ENCODE results near the gene IQCH.

Gene IQCH

GRCh38 chr15:67384761-67385160, 130.2 kb downstream of the IQCH start:
- Histone ChIP-seq H3K27ac (ENCODE audit: low read depth, low read length) (no peak overlapping the region), H3K36me3 (ENCODE audit: insufficient read depth, low read length) (no peaks in the 10 kb centered on the region), H3K27me3 (ENCODE audit: control insufficient read depth in 1 of 2, insufficient read depth in 2 of 2, low read length in 2 of 2) (no peaks in the 10 kb centered on the region), H3K4me3 (ENCODE audit: low read depth in 1 of 2, low read length in 2 of 2) (no peak overlapping the region), H3K9me3 (ENCODE audit: low read length) (no peaks in the 10 kb centered on the region), H3K9ac (ENCODE audit: low read length) (no peak overlapping the region), H3K4me1 (ENCODE audit: insufficient read depth, low read length) (no peaks in the 10 kb centered on the region)

- Histone ChIP-seq H3K9me3 (ENCODE audit: low read length) (no peaks in the 10 kb centered on the region), H3K36me3 (ENCODE audit: insufficient read depth, low read length) (no peaks in the 10 kb centered on the region), H3K4me1 (ENCODE audit: insufficient read depth, low read length) (no peaks in the 10 kb centered on the region), H3K4me3 (ENCODE audit: low read depth in 1 of 2, low read length in 2 of 2) (no peak overlapping the region), H3K9ac (ENCODE audit: low read length) (no peak overlapping the region), H3K27me3 (ENCODE audit: control insufficient read depth in 1 of 2, insufficient read depth in 2 of 2, low read length in 2 of 2) (no peaks in the 10 kb centered on the region), H3K27ac (ENCODE audit: low read depth, low read length) (no peak overlapping the region)
Measured at GRCh38 chr15:67385971-67386370, 131.4 kb downstream of the IQCH start.

GRCh38 chr15:67386947-67387346, 132.4 kb downstream of the IQCH start:
- no peaks in the 10 kb centered on the region for H3K27me3 ChIP-seq (ENCODE audit: control insufficient read depth in 1 of 2, insufficient read depth in 2 of 2, low read length in 2 of 2)
- H3K4me1 ChIP-seq (ENCODE audit: insufficient read depth, low read length), result no peaks in the 10 kb centered on the region
- no peak overlapping the region for H3K9ac ChIP-seq (ENCODE audit: low read length)
- no peak overlapping the region for H3K27ac ChIP-seq (ENCODE audit: low read depth, low read length)
- H3K4me3 ChIP-seq (ENCODE audit: low read depth in 1 of 2, low read length in 2 of 2), result no peak overlapping the region
- H3K9me3 ChIP-seq (ENCODE audit: low read length), result no peaks in the 10 kb centered on the region
- H3K36me3 ChIP-seq (ENCODE audit: insufficient read depth, low read length), result no peaks in the 10 kb centered on the region

- Histone ChIP-seq H3K27ac (ENCODE audit: low read depth, low read length) (no peak overlapping the region), H3K4me1 (ENCODE audit: insufficient read depth, low read length) (no peaks in the 10 kb centered on the region), H3K9me3 (ENCODE audit: low read length) (no peaks in the 10 kb centered on the region), H3K9ac (ENCODE audit: low read length) (no peak overlapping the region), H3K4me3 (ENCODE audit: low read depth in 1 of 2, low read length in 2 of 2) (no peak overlapping the region), H3K27me3 (ENCODE audit: control insufficient read depth in 1 of 2, insufficient read depth in 2 of 2, low read length in 2 of 2) (no peaks in the 10 kb centered on the region), H3K36me3 (ENCODE audit: insufficient read depth, low read length) (no peaks in the 10 kb centered on the region)
Measured at GRCh38 chr15:67389975-67390374, 135.4 kb downstream of the IQCH start.

DNA sequence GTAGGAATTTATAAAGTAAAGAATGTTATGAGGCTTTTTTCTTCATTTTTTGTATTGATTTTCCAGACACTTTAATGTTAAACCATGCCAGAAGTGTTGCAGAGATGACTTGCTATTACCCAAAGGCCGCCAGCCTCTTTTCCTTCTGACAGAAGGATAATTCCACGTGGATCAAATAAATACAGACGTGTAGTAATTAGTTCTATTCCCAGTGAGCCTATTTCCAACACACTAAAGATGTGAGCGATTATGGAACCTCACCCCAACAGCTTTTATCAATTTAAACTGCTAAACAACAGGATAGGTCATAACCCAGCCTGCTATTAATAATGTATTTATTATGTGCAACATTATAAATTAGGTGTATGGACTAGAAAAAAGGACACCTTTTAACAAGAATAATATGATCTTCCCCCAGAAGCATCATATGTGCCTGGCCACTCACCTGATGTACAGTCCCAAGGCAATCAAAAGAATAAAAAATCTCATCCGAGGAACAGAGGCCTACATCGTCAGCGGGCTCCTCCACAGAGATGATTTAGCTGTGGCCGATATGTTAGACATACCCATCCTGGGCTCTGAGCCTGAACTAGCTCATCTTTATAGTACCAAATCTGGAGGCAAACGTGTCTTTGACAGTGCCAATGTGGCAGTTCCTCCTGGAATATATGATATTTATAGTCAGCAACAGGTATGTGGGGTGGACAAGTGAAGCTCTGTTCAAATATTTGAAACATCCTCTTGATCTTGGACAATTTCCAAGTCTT, 140.5 kb downstream of the IQCH start:
- no peaks in the 10 kb centered on the region for H3K27me3 ChIP-seq (ENCODE audit: control insufficient read depth in 1 of 2, insufficient read depth in 2 of 2, low read length in 2 of 2)
- H3K36me3 ChIP-seq (ENCODE audit: insufficient read depth, low read length), result no peaks in the 10 kb centered on the region
- no peaks in the 10 kb centered on the region for H3K4me1 ChIP-seq (ENCODE audit: insufficient read depth, low read length)
- no peak overlapping the region for H3K4me3 ChIP-seq (ENCODE audit: low read depth in 1 of 2, low read length in 2 of 2)
- H3K9ac ChIP-seq (ENCODE audit: low read length), result no peak overlapping the region
- H3K9me3 ChIP-seq (ENCODE audit: low read length), result no peaks in the 10 kb centered on the region
- H3K27ac ChIP-seq (ENCODE audit: low read depth, low read length), result no peak overlapping the region

GRCh38 chr15:67396114-67396513, 141.5 kb downstream of the IQCH start:
- no peak overlapping the region for H3K9ac ChIP-seq (ENCODE audit: low read length)
- no peaks in the 10 kb centered on the region for H3K4me1 ChIP-seq (ENCODE audit: insufficient read depth, low read length)
- no peaks in the 10 kb centered on the region for H3K36me3 ChIP-seq (ENCODE audit: insufficient read depth, low read length)
- H3K27ac ChIP-seq (ENCODE audit: low read depth, low read length), result no peak overlapping the region
- no peaks in the 10 kb centered on the region for H3K27me3 ChIP-seq (ENCODE audit: control insufficient read depth in 1 of 2, insufficient read depth in 2 of 2, low read length in 2 of 2)
- H3K9me3 ChIP-seq (ENCODE audit: low read length), result no peaks in the 10 kb centered on the region
- no peak overlapping the region for H3K4me3 ChIP-seq (ENCODE audit: low read depth in 1 of 2, low read length in 2 of 2)

DNA sequence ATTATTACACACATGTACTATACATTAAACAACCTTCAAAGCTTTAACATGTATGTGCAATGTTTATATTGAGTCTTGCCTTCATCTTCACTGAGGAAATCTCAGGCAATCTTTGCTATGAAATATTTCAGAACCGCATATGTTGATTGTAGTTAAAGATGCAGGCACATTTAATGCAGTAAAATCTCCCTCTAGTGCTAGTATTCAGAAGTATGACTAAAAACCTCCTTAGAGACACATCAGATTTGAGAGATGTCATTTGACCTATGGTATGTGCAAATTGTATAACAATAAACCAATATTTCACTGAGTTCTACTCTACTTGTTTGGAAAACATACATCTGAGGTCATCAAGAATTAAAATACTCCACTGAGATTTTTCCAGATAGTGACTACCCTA, 142.6 kb downstream of the IQCH start:
- Histone ChIP-seq H3K27ac (ENCODE audit: low read depth, low read length) (no peak overlapping the region), H3K4me1 (ENCODE audit: insufficient read depth, low read length) (no peaks in the 10 kb centered on the region), H3K4me3 (ENCODE audit: low read depth in 1 of 2, low read length in 2 of 2) (no peak overlapping the region), H3K36me3 (ENCODE audit: insufficient read depth, low read length) (no peaks in the 10 kb centered on the region), H3K27me3 (ENCODE audit: control insufficient read depth in 1 of 2, insufficient read depth in 2 of 2, low read length in 2 of 2) (no peaks in the 10 kb centered on the region), H3K9me3 (ENCODE audit: low read length) (no peaks in the 10 kb centered on the region), H3K9ac (ENCODE audit: low read length) (no peak overlapping the region)

- Histone ChIP-seq H3K4me3 (ENCODE audit: low read depth in 1 of 2, low read length in 2 of 2) (no peak overlapping the region), H3K4me1 (ENCODE audit: insufficient read depth, low read length) (no peaks in the 10 kb centered on the region), H3K27ac (ENCODE audit: low read depth, low read length) (no peak overlapping the region), H3K9ac (ENCODE audit: low read length) (no peak overlapping the region), H3K27me3 (ENCODE audit: control insufficient read depth in 1 of 2, insufficient read depth in 2 of 2, low read length in 2 of 2) (no peaks in the 10 kb centered on the region), H3K9me3 (ENCODE audit: low read length) (no peaks in the 10 kb centered on the region), H3K36me3 (ENCODE audit: insufficient read depth, low read length) (no peaks in the 10 kb centered on the region)
Measured at GRCh38 chr15:67399925-67400324, 145.3 kb downstream of the IQCH start.

- Histone ChIP-seq H3K27ac (ENCODE audit: low read depth, low read length) (no peak overlapping the region), H3K4me3 (ENCODE audit: low read depth in 1 of 2, low read length in 2 of 2) (no peak overlapping the region), H3K27me3 (ENCODE audit: control insufficient read depth in 1 of 2, insufficient read depth in 2 of 2, low read length in 2 of 2) (no peaks in the 10 kb centered on the region)
Measured at GRCh38 chr15:67400890-67401289, 146.3 kb downstream of the IQCH start.

GRCh38 chr15:67401336-67401735, 146.8 kb downstream of the IQCH start:
- Histone ChIP-seq H3K27me3 (ENCODE audit: control insufficient read depth in 1 of 2, insufficient read depth in 2 of 2, low read length in 2 of 2) (no peaks in the 10 kb centered on the region), H3K4me3 (ENCODE audit: low read depth in 1 of 2, low read length in 2 of 2) (no peak overlapping the region), H3K27ac (ENCODE audit: low read depth, low read length) (no peak overlapping the region), H3K4me1 (ENCODE audit: insufficient read depth, low read length) (no peaks in the 10 kb centered on the region), H3K9ac (ENCODE audit: low read length) (no peak overlapping the region), H3K9me3 (ENCODE audit: low read length) (no peaks in the 10 kb centered on the region), H3K36me3 (ENCODE audit: insufficient read depth, low read length) (no peaks in the 10 kb centered on the region)

More at GRCh38 chr15:67400890-67401289, 146.3 kb downstream of the IQCH start:
- no peak overlapping the region for H3K9ac ChIP-seq (ENCODE audit: low read length)
- no peaks in the 10 kb centered on the region for H3K9me3 ChIP-seq (ENCODE audit: low read length)
- no peaks in the 10 kb centered on the region for H3K36me3 ChIP-seq (ENCODE audit: insufficient read depth, low read length)
- H3K4me1 ChIP-seq (ENCODE audit: insufficient read depth, low read length), result no peaks in the 10 kb centered on the region

- no peaks in the 10 kb centered on the region for H3K4me1 ChIP-seq (ENCODE audit: insufficient read depth, low read length)
- no peak overlapping the region for H3K4me3 ChIP-seq (ENCODE audit: low read depth in 1 of 2, low read length in 2 of 2)
- no peak overlapping the region for H3K9ac ChIP-seq (ENCODE audit: low read length)
- no peaks in the 10 kb centered on the region for H3K9me3 ChIP-seq (ENCODE audit: low read length)
- H3K27me3 ChIP-seq (ENCODE audit: control insufficient read depth in 1 of 2, insufficient read depth in 2 of 2, low read length in 2 of 2), result no peaks in the 10 kb centered on the region
- H3K27ac ChIP-seq (ENCODE audit: low read depth, low read length), result no peak overlapping the region
- no peaks in the 10 kb centered on the region for H3K36me3 ChIP-seq (ENCODE audit: insufficient read depth, low read length)
Measured at GRCh38 chr15:67403428-67404154, 149.0 kb downstream of the IQCH start.

Data from muscle layer of colon (tissue), 2 donors.